MM.1S (cell line): ENCODE results near the gene MYL10.
"Not testable (repeated sequence)": the region's sequence is repeated elsewhere in the genome, so short reads cannot be mapped to it uniquely, and the experiment has no call there.

Source experiments
- DNase-seq: peaks from one replicate; pipeline ENCODE4 v3.0.0-alpha.2; 2015
- H2AFZ ChIP-seq: fragments of 300-600 bp; sonication (generic); 2 replicates; pipeline ENCODE4 v1.6.0; 2016; ENCODE audit warnings: antibody characterized with exemption, low read length
- H3F3A ChIP-seq: fragments of 300-600 bp; sonication (generic); 2 replicates; pipeline ENCODE4 v1.6.1; 2016; ENCODE audit warnings: mild to moderate bottlenecking, antibody characterized with exemption, low read length, moderate library complexity, mixed read lengths; ENCODE audit not compliant: insufficient read depth
- H3K27ac ChIP-seq: fragments of 300-600 bp; sonication (generic); 2 replicates; pipeline ENCODE4 v1.5.1; 2016; ENCODE audit warnings: mild to moderate bottlenecking, low read length
- H3K27me3 ChIP-seq: fragments of 300-600 bp; sonication (generic); replicated peaks from 2 replicates; pipeline ENCODE4 v1.6.0; 2016; ENCODE audit warnings: low read length; ENCODE audit not compliant: insufficient read depth
- H3K36me3 ChIP-seq: fragments of 300-600 bp; sonication (generic); replicated peaks from 2 replicates; pipeline ENCODE4 v1.6.1; 2016; ENCODE audit warnings: mild to moderate bottlenecking, low read length, mixed read lengths; ENCODE audit not compliant: insufficient read depth
- H3K4me1 ChIP-seq: fragments of 300-600 bp; sonication (generic); 2 replicates; pipeline ENCODE4 v1.6.1; 2016; ENCODE audit warnings: low read length, mixed read lengths
- H3K4me2 ChIP-seq: fragments of 300-600 bp; sonication (generic); 2 replicates; pipeline ENCODE4 v1.6.0; 2016; ENCODE audit warnings: low read depth, low read length
- H3K4me3 ChIP-seq: fragments of 300-600 bp; sonication (generic); 2 replicates; pipeline ENCODE4 v1.5.1; 2016; ENCODE audit warnings: low read length, mixed read lengths
- H3K79me2 ChIP-seq: fragments of 300-600 bp; sonication (generic); 2 replicates; pipeline ENCODE4 v1.6.1; 2016; ENCODE audit warnings: mixed run types, low read length, mixed read lengths
- H3K9ac ChIP-seq: fragments of 300-600 bp; sonication (generic); 2 replicates; pipeline ENCODE4 v1.6.1; 2016; ENCODE audit warnings: low read length, mixed read lengths
- H3K9me2 ChIP-seq: fragments of 300-600 bp; sonication (generic); replicated peaks from 2 replicates; pipeline ENCODE4 v1.6.1; 2016; ENCODE audit warnings: mild to moderate bottlenecking, low read length, mixed read lengths; ENCODE audit not compliant: insufficient read depth
- H3K9me3 ChIP-seq: fragments of 300-600 bp; sonication (generic); replicated peaks from 2 replicates; pipeline ENCODE4 v1.6.1; 2016; ENCODE audit warnings: mild to moderate bottlenecking, low read length, mixed read lengths; ENCODE audit not compliant: insufficient read depth
- H4K20me1 ChIP-seq: fragments of 300-600 bp; sonication (generic); 2 replicates; pipeline ENCODE4 v1.6.1; 2016; ENCODE audit warnings: mild to moderate bottlenecking, low read length, moderate library complexity, mixed read lengths; ENCODE audit not compliant: insufficient read depth
- EZH2 ChIP-seq: fragments of 300-600 bp; sonication (generic); optimal IDR thresholded peaks from 2 replicates; pipeline ENCODE3; 2017; ENCODE audit warnings: low read depth, mild to moderate bottlenecking, antibody characterized with exemption, low read length, mixed read lengths
- EZH2phosphoT487 ChIP-seq: fragments of 300-600 bp; sonication (generic); IDR thresholded peaks from 2 replicates; pipeline ENCODE4 v1.6.1; 2018; ENCODE audit warnings: antibody characterized with exemption, low read length
- TF ChIP-seq, protein P1 (sequence below): fragments of 300-600 bp; sonication (generic); IDR thresholded peaks from 2 replicates; pipeline ENCODE4 v1.5.1; 2016; ENCODE audit warnings: antibody characterized with exemption, low read length, mixed read lengths

MYL10 gene

DNA sequence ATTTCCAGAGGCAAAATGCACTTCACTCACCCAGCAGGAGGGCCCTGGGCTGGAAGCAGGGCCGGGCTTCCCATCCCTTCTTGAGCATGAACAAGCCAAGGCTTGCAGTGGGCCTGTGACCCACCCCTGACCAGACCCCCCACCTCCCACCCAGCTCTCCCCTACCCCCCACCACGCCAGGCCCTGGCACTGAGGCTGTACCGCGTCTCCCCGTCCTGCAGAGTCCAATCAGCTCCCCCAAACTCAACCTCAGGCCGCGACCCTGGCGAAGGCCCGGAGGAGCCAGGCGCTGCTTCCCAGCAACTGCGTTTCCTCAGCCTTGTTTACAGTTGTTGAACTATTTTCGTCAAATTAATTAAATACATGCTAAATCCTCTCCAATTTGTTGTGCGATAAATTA lies 16.9 kb upstream of the MYL10 start:
- no peak overlapping the region for H3K4me3 ChIP-seq
- no peak for DNase-seq
- H3K27ac ChIP-seq = no peak overlapping the region
- H3K9ac ChIP-seq = no peak overlapping the region
- no peaks in the 10 kb centered on the region for H3K9me2 ChIP-seq
- H3K4me1 ChIP-seq = peaks cover 5% of the 10 kb centered on the region; the same call in 1 of the 2 replicates
- no peak for TF ChIP-seq EZH2phosphoT487
- no peak for TF ChIP-seq EZH2
- TF ChIP-seq, protein P1, sequence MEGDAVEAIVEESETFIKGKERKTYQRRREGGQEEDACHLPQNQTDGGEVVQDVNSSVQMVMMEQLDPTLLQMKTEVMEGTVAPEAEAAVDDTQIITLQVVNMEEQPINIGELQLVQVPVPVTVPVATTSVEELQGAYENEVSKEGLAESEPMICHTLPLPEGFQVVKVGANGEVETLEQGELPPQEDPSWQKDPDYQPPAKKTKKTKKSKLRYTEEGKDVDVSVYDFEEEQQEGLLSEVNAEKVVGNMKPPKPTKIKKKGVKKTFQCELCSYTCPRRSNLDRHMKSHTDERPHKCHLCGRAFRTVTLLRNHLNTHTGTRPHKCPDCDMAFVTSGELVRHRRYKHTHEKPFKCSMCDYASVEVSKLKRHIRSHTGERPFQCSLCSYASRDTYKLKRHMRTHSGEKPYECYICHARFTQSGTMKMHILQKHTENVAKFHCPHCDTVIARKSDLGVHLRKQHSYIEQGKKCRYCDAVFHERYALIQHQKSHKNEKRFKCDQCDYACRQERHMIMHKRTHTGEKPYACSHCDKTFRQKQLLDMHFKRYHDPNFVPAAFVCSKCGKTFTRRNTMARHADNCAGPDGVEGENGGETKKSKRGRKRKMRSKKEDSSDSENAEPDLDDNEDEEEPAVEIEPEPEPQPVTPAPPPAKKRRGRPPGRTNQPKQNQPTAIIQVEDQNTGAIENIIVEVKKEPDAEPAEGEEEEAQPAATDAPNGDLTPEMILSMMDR = no peak
- H3K79me2 ChIP-seq = no peaks in the 10 kb centered on the region
- no peaks in the 10 kb centered on the region for H3K9me3 ChIP-seq
- H4K20me1 ChIP-seq = no peaks in the 10 kb centered on the region
- H3K36me3 ChIP-seq = no peaks in the 10 kb centered on the region
- peaks cover 6% of the 10 kb centered on the region for H3F3A ChIP-seq
- no peak overlapping the region for H2AFZ ChIP-seq
- H3K4me2 ChIP-seq = no peak overlapping the region
- no peaks in the 10 kb centered on the region for H3K27me3 ChIP-seq

DNA sequence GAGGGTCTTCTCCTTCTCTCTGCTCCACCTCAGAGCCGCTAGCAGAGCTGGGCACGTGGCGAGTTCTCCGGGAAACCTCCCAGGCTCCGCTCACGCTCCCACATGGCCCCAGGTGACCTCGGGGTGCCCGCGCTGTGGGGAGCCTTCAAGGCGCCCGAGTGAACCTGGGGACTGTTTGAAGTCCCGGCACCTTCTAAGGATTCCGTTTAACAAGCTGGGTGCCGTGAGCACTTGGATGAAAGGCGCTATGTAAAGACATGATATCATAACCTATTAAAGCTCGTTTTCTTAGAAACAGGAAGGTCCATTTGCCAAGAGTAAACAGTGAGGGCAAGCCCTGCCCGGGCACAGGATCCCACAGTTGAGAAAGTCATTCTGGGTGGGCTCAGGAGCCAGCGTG lies 15.8 kb upstream of the MYL10 start:
- no peak overlapping the region for H3K4me2 ChIP-seq
- no peaks in the 10 kb centered on the region for H3K9me2 ChIP-seq
- no peak for DNase-seq
- H3K27me3 ChIP-seq = no peaks in the 10 kb centered on the region
- H3K9me3 ChIP-seq = no peaks in the 10 kb centered on the region
- no peaks in the 10 kb centered on the region for H3F3A ChIP-seq
- no peak overlapping the region for H2AFZ ChIP-seq
- no peak overlapping the region for H3K9ac ChIP-seq
- no peak overlapping the region for H3K27ac ChIP-seq
- no peaks in the 10 kb centered on the region for H4K20me1 ChIP-seq
- TF ChIP-seq EZH2phosphoT487 (no peak), EZH2 (no peak)
- TF ChIP-seq, protein P1 = no peak
- no peaks in the 10 kb centered on the region for H3K79me2 ChIP-seq
- H3K4me1 ChIP-seq = no peaks in the 10 kb centered on the region
- no peak overlapping the region for H3K4me3 ChIP-seq
- H3K36me3 ChIP-seq = no peaks in the 10 kb centered on the region

DNA sequence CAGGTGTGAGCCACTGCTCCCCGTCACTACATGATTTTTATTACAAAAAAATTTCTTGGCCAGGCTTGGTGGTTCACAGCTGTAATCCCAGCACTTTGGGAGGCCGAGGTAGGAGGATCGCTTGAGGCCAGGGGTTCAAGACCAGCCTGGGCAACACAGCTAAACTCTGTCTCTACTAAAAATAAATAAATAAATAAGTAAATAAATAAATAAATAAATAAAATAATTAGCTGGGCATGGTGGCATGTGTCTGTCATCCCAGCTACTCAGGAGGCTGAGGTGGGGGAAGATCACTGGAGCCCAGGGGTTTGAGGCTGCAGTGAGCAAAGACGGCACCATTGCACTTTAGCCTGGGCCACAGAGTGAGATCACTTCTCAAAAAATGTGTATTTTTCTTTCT lies 10.0 kb upstream of the MYL10 start:
- H3K9me3 ChIP-seq, H3K27me3 ChIP-seq, DNase-seq, H2AFZ ChIP-seq, H3K4me3 ChIP-seq, H3K9ac ChIP-seq, H4K20me1 ChIP-seq, H3K9me2 ChIP-seq, H3K79me2 ChIP-seq, H3K36me3 ChIP-seq, H3K4me1 ChIP-seq, H3K27ac ChIP-seq, H3F3A ChIP-seq, H3K4me2 ChIP-seq: not testable (repeated sequence)

DNA sequence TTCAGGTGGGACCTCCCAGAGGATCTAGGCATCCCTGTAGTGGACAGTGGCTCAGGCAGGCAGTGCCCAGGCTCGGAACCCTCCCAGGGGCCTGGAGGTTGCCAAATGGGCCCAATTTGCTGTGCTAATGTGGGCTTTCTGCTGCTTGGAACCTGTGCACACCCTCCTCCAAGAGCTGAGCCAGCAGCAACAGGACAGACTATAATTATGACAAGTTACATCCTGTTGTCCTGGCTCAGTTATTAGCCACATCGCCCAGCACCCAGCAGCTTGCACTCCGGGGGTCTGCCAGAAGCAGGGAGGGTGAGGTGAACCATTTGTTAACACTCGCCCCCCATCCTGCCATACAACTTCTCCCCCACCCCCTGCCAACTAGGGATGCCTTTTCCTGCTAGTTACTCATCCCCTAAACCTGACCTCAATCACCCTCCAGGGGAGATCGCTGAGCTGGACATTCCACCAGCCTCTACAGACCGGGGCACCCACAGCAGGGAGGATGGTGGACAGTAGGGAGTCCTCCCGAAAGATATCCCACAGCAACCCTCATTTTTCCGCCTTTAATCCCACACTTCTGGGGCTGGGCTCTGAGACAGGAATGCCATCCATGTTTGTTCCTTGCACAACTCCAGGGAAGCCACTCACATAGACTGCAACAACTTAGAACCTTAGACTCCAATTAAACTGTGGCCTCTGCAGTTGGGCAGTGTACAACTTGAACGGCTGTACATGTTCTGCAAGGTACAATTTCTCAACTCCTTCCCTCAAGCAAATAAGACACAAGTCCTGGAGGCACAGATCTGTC lies 7.9 kb upstream of the MYL10 start:
- no peak for TF ChIP-seq EZH2
- TF ChIP-seq EZH2phosphoT487 = no peak
- TF ChIP-seq, protein P1 = no peak
- Histone ChIP-seq H3K4me1 (no peaks in the 10 kb centered on the region), H3K9ac (no peak overlapping the region), H3K27me3 (no peaks in the 10 kb centered on the region; the same call in 1 of the 2 replicates), H3K9me3 (no peaks in the 10 kb centered on the region), H3K4me3 (no peak overlapping the region), H4K20me1 (no peaks in the 10 kb centered on the region), H3K36me3 (no peaks in the 10 kb centered on the region), H3K79me2 (no peaks in the 10 kb centered on the region), H3K9me2 (no peaks in the 10 kb centered on the region), H2AFZ (no peak overlapping the region), H3K27ac (no peak overlapping the region), H3K4me2 (no peak overlapping the region), H3F3A (no peaks in the 10 kb centered on the region)
- no peak for DNase-seq
